ENCODE results near the gene GRIFIN.
A peak's percentile ranks its signal among the peaks of the same experiment; 100 is the strongest.

The GRIFIN gene

DNA sequence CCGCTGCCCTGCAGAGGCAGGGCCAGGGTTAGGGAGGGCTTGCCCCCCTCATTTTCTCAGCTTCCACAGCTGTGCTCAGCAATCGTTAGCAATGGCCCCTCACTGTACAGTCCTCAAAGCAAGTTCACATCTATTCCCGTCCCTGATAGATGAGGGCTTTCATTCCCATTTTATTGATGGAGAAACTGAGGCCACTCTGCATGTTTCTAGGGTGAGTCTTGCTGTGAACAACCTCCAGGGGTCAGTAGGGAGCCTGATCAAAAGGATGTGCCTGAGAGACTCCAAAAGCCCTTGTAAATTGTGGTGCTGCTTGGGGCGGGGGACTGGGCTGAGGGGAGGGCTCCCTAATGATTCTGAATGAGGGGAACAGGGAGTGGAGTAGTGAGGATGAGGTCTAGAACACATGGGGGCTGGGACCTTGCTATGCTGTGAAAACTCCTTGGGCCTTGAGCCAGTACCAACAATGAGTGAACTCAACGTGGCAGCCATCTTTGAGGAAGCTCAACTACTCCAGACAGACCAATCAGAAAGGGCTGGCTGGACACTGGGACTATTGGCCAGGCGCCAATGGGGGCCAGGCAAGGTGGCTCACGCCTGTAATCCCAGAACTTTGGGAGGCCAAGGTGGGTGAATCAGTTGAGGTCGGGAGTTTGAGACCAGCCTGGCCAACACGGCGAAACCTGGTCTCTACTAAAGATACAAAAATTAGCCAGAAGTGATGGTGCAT lies 6.7 kb upstream of the GRIFIN start:
- peaks cover 11% of the 10 kb centered on the region for H3K27me3 ChIP-seq (ENCODE audit: control insufficient read depth, insufficient read depth, low read length)

GRCh38 chr7:2481195-2481594 lies 5.0 kb upstream of the GRIFIN start:
- Histone ChIP-seq H3K9ac (ENCODE audit: low read depth, low read length) (no peak overlapping the region), H3K4me2 (ENCODE audit: low read length) (no peak overlapping the region), H3K36me3 (ENCODE audit: insufficient read depth, low read length) (no peaks in the 10 kb centered on the region), H3K9me3 (replicated peaks; ENCODE audit: low read length) (peaks cover 6% of the 10 kb centered on the region), H3K4me3 (ENCODE audit: low read length) (no peak overlapping the region), H3K27me3 (ENCODE audit: control insufficient read depth, insufficient read depth, low read length) (peaks cover 11% of the 10 kb centered on the region), H3K4me1 (ENCODE audit: control insufficient read depth, insufficient read depth, low read length) (peaks cover 27% of the 10 kb centered on the region)

More for the DNA sequence above, 6.7 kb upstream of the GRIFIN start:
- H3K36me3 ChIP-seq (ENCODE audit: insufficient read depth, low read length) = no peaks in the 10 kb centered on the region
- H3K9me3 ChIP-seq (replicated peaks; ENCODE audit: low read length) = peaks cover 6% of the 10 kb centered on the region
- H3K9ac ChIP-seq (ENCODE audit: low read depth, low read length) = no peak overlapping the region
- H3K4me1 ChIP-seq (ENCODE audit: control insufficient read depth, insufficient read depth, low read length) = peaks cover 29% of the 10 kb centered on the region
- H3K4me3 ChIP-seq (ENCODE audit: low read length) = no peak overlapping the region
- H3K4me2 ChIP-seq (ENCODE audit: low read length) = no peak overlapping the region

GRCh38 chr7:2480070-2480408 lies 3.8 kb upstream of the GRIFIN start:
- Histone ChIP-seq H3K4me3 (ENCODE audit: low read length) (no peak overlapping the region), H3K9ac (ENCODE audit: low read depth, low read length) (no peak overlapping the region)

GRCh38 chr7:2479276-2480069 lies 3.3 kb upstream of the GRIFIN start:
- H3K4me3 ChIP-seq (ENCODE audit: low read length) = no peak overlapping the region
- H3K9ac ChIP-seq (ENCODE audit: low read depth, low read length) = no peak overlapping the region

More at GRCh38 chr7:2480070-2480408, 3.8 kb upstream of the GRIFIN start:
- no peaks in the 10 kb centered on the region for H3K36me3 ChIP-seq (ENCODE audit: insufficient read depth, low read length)
- peaks cover 11% of the 10 kb centered on the region for H3K27me3 ChIP-seq (ENCODE audit: control insufficient read depth, insufficient read depth, low read length)
- peaks cover 6% of the 10 kb centered on the region for H3K9me3 ChIP-seq (replicated peaks; ENCODE audit: low read length)
- no peak overlapping the region for H3K4me2 ChIP-seq (ENCODE audit: low read length)
- H3K4me1 ChIP-seq (ENCODE audit: control insufficient read depth, insufficient read depth, low read length) = peaks cover 27% of the 10 kb centered on the region

GRCh38 chr7:2478800-2479199 lies 2.6 kb upstream of the GRIFIN start:
- Histone ChIP-seq H3K9me3 (replicated peaks; ENCODE audit: low read length) (peaks cover 6% of the 10 kb centered on the region), H3K9ac (ENCODE audit: low read depth, low read length) (no peak overlapping the region), H3K4me1 (ENCODE audit: control insufficient read depth, insufficient read depth, low read length) (peaks cover 27% of the 10 kb centered on the region)

More at GRCh38 chr7:2479276-2480069, 3.3 kb upstream of the GRIFIN start:
- Histone ChIP-seq H3K9me3 (replicated peaks; ENCODE audit: low read length) (peaks cover 6% of the 10 kb centered on the region), H3K4me1 (ENCODE audit: control insufficient read depth, insufficient read depth, low read length) (peaks cover 27% of the 10 kb centered on the region), H3K36me3 (ENCODE audit: insufficient read depth, low read length) (no peaks in the 10 kb centered on the region), H3K27me3 (ENCODE audit: control insufficient read depth, insufficient read depth, low read length) (peaks cover 11% of the 10 kb centered on the region), H3K4me2 (ENCODE audit: low read length) (peak overlapping the region; percentile 19)

GRCh38 chr7:2478399-2478785 lies 2.2 kb upstream of the GRIFIN start:
- no peak overlapping the region for H3K9ac ChIP-seq (ENCODE audit: low read depth, low read length)
- peaks cover 27% of the 10 kb centered on the region for H3K4me1 ChIP-seq (ENCODE audit: control insufficient read depth, insufficient read depth, low read length)
- H3K4me2 ChIP-seq (ENCODE audit: low read length) = peak overlapping the region; percentile 19
- peaks cover 6% of the 10 kb centered on the region for H3K9me3 ChIP-seq (replicated peaks; ENCODE audit: low read length)
- no peaks in the 10 kb centered on the region for H3K36me3 ChIP-seq (ENCODE audit: insufficient read depth, low read length)
- H3K4me3 ChIP-seq (ENCODE audit: low read length) = no peak overlapping the region
- H3K27me3 ChIP-seq (ENCODE audit: control insufficient read depth, insufficient read depth, low read length) = peaks cover 11% of the 10 kb centered on the region

More at GRCh38 chr7:2478800-2479199, 2.6 kb upstream of the GRIFIN start:
- Histone ChIP-seq H3K36me3 (ENCODE audit: insufficient read depth, low read length) (no peaks in the 10 kb centered on the region), H3K4me2 (ENCODE audit: low read length) (peak overlapping the region; percentile 19), H3K27me3 (ENCODE audit: control insufficient read depth, insufficient read depth, low read length) (peaks cover 11% of the 10 kb centered on the region), H3K4me3 (ENCODE audit: low read length) (no peak overlapping the region)

GRCh38 chr7:2477447-2478398 lies 1.5 kb upstream of the GRIFIN start:
- Histone ChIP-seq H3K4me3 (ENCODE audit: low read length) (no peak overlapping the region), H3K27me3 (ENCODE audit: control insufficient read depth, insufficient read depth, low read length) (peaks cover 11% of the 10 kb centered on the region), H3K9ac (ENCODE audit: low read depth, low read length) (no peak overlapping the region), H3K9me3 (replicated peaks; ENCODE audit: low read length) (peaks cover 1% of the 10 kb centered on the region), H3K36me3 (ENCODE audit: insufficient read depth, low read length) (no peaks in the 10 kb centered on the region), H3K4me1 (ENCODE audit: control insufficient read depth, insufficient read depth, low read length) (peaks cover 27% of the 10 kb centered on the region), H3K4me2 (ENCODE audit: low read length) (peak overlapping the region; percentile 60)

- no peak overlapping the region for H3K9ac ChIP-seq (ENCODE audit: low read depth, low read length)
- no peaks in the 10 kb centered on the region for H3K36me3 ChIP-seq (ENCODE audit: insufficient read depth, low read length)
- H3K4me3 ChIP-seq (ENCODE audit: low read length) = no peak overlapping the region
- H3K9me3 ChIP-seq (replicated peaks; ENCODE audit: low read length) = no peaks in the 10 kb centered on the region
- H3K4me2 ChIP-seq (ENCODE audit: low read length) = no peak overlapping the region
- peaks cover 11% of the 10 kb centered on the region for H3K27me3 ChIP-seq (ENCODE audit: control insufficient read depth, insufficient read depth, low read length)
- peaks cover 27% of the 10 kb centered on the region for H3K4me1 ChIP-seq (ENCODE audit: control insufficient read depth, insufficient read depth, low read length)
Observed at GRCh38 chr7:2476776-2477446, 713 bp upstream of the GRIFIN start.

- Histone ChIP-seq H3K4me3 (ENCODE audit: low read length) (no peak overlapping the region), H3K4me2 (ENCODE audit: low read length) (no peak overlapping the region), H3K27me3 (ENCODE audit: control insufficient read depth, insufficient read depth, low read length) (peaks cover 13% of the 10 kb centered on the region), H3K9ac (ENCODE audit: low read depth, low read length) (no peak overlapping the region), H3K9me3 (replicated peaks; ENCODE audit: low read length) (no peaks in the 10 kb centered on the region), H3K36me3 (ENCODE audit: insufficient read depth, low read length) (no peaks in the 10 kb centered on the region), H3K4me1 (ENCODE audit: control insufficient read depth, insufficient read depth, low read length) (peaks cover 37% of the 10 kb centered on the region)
Observed at GRCh38 chr7:2475678-2476015, 551 bp downstream of the GRIFIN start.

GRCh38 chr7:2474813-2475677 lies 1.2 kb downstream of the GRIFIN start:
- no peak overlapping the region for H3K4me3 ChIP-seq (ENCODE audit: low read length)
- no peak overlapping the region for H3K4me2 ChIP-seq (ENCODE audit: low read length)
- H3K9ac ChIP-seq (ENCODE audit: low read depth, low read length) = no peak overlapping the region
- H3K9me3 ChIP-seq (replicated peaks; ENCODE audit: low read length) = no peaks in the 10 kb centered on the region
- H3K4me1 ChIP-seq (ENCODE audit: control insufficient read depth, insufficient read depth, low read length) = peaks cover 40% of the 10 kb centered on the region
- peaks cover 17% of the 10 kb centered on the region for H3K27me3 ChIP-seq (ENCODE audit: control insufficient read depth, insufficient read depth, low read length)
- no peaks in the 10 kb centered on the region for H3K36me3 ChIP-seq (ENCODE audit: insufficient read depth, low read length)

All from skeletal muscle satellite cell (primary cell).